ENCODE data around the gene NADSYN1. TPM values are rescaled to one million over a fixed set of nuclear protein-coding genes. Genes with fewer than 3 reads are reported as not detected.

Gene NADSYN1
- total and polyA plus RNA-seq, 2 of the 13 experiments (the other 11 are each of a cell fraction or from before 2014, with no cell fraction given): 35.7 to 51.5 TPM

DNA sequence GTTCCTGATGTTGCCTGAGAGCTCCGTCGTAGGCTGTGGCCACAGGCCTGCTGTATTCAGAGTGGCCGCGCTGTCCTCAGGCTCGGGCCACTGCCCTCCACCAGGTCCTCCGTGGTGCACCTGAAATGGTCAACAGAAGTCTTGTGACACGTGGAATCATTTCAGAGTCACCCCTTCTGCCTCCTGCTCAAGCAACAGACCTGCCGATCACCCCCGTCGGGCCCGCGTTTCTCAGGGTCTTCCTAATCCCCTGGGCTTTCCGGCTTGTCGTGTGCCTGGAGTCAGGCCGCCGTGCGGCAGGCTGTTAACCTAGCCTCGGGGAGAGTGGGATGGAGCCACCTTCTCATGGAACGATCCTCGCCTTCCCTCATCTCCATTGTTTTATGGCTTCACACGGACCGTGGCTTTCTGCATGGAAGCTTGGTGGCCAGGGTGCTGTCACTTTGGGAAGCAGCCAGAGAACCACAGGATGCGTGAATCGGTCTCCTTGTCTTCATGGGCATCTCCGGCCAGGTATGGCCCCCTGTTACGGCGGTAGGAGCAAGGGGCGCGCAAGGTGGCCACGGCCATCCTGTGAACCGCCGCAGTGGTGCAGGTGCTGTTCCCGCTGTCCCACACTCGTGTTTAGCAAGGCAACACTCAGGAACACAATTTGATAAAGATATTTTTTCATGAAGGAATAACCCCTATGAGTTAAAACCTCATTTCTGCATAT lies 24.1 kb downstream of the NADSYN1 start:
- TF ChIP-seq ZNF674 (CRISPR knock-in tag; IDR thresholded peaks at IDR 0.05; ENCODE audit: low read depth): no peak
- no peak for TF ChIP-seq ZNF605 (CRISPR knock-in tag; IDR thresholded peaks at IDR 0.05)
- TF ChIP-seq ASH2L (IDR thresholded peaks at IDR 0.05; ENCODE audit: insufficient read length, low read depth, low read length): no peak
- Histone ChIP-seq H3K79me2 (ENCODE audit: insufficient read depth, low read length) (no peaks in the 10 kb centered on the region), H3K4me3 (replicated peaks in 1 of 3; ENCODE audit: insufficient read depth in 1 of 3, low read depth in 2 of 3, low read length in 3 of 3) (no peak overlapping the region), H3K4me1 (ENCODE audit: insufficient read depth, low read length) (peaks cover 8% of the 10 kb centered on the region; the same call in 1 of the 2 replicates), H3K27me3 (ENCODE audit: control insufficient read depth in 1 of 2, insufficient read depth in 2 of 2, low read length in 2 of 2) (no peaks in the 10 kb centered on the region), H3K36me3 (replicated peaks in 1 of 2; ENCODE audit: control insufficient read depth in 1 of 2, insufficient read depth in 2 of 2, low read length in 2 of 2) (peaks cover 34 to 74% of the 10 kb centered on the region in 2 experiments; a peak in 4 of 5 replicates), H4K20me1 (ENCODE audit: insufficient read depth, low read length) (no peaks in the 10 kb centered on the region), H3K9ac (ENCODE audit: insufficient read depth, low read depth, low read length) (no peak overlapping the region), H2AFZ (ENCODE audit: low read length) (no peak overlapping the region), H3K27ac (ENCODE audit: extremely low read length, insufficient read depth, low read length) (no peak overlapping the region), H3K4me2 (ENCODE audit: low read depth, low read length) (no peak overlapping the region), H3K9me3 (ENCODE audit: low read length) (no peaks in the 10 kb centered on the region)
- no TSS peak for BruUV-seq (replicated peaks)
- in situ Hi-C loops (cut with HindIII; ENCODE audit: extremely low pct_ligation_motif_present, low pct_unique_long_range_greater_than_20kb): no loop called here
- ChIA-PET CTCF (ENCODE audit: low intra/inter-chr PET ratio, low total read pairs) (no interaction called here), POLR2A (no interaction called here)
- 95% methylated on average over 22 of the region's 34 CpGs for WGBS (ENCODE audit: low lambda C conversion rate)
- DNase-seq (ENCODE audit: low spot score) (no peak), ATAC-seq (no peak), FAIRE-seq (no peak)
- intact Hi-C loops (cut with micrococcal nuclease; ENCODE audit: unreplicated experiment): no loop called here

DNA sequence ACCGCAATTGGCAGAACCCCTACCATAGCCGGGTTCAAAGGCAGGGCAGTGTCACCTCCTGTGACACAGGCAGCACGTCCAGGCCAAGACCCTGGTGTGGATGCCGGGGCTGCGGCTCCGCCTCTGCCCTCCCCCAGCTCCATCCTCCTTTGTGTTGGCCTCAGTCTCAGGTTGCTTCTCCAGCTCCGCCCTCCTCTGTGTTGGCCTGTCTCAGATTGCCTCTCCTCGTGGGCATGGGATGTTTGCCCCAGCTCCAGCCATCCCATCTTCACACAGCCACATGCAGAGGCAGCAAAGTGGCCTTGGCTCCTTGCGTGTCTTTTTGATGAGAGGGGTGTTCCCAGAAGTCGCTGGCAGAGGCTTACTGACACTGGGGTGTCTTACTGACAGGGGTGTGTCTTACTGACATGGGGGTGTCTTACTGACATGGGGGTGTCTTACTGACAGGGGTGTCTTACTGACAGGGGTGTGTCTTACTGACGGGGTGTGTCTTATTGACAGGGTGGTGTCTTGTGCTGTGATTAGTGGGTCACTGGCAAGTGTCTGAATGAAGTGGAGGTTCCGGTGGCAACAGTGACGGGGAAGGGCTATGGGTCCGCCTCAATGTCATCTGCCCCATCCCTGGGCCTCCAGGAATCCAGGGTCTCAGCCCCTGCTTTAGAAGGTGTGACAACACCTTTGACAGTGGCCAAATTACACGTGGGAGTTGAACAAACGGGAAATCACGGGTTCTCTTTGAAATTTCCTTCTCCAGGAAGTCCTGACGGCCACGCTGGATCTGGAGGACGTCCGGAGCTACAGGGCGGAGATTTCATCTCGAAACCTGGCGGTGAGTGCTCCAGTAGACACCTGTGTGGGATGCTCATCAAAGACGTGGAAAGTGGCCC lies 24.9 kb downstream of the NADSYN1 start:
- ChIA-PET POLR2A (no interaction called here), CTCF (ENCODE audit: low intra/inter-chr PET ratio, low total read pairs) (no interaction called here)
- WGBS (ENCODE audit: low lambda C conversion rate): 89% methylated on average over 21 of the region's 25 CpGs
- ATAC-seq: no peak
- BruUV-seq (replicated peaks): no TSS peak
- no peak for FAIRE-seq
- Histone ChIP-seq H4K20me1 (ENCODE audit: insufficient read depth, low read length) (no peaks in the 10 kb centered on the region), H2AFZ (ENCODE audit: low read length) (no peak overlapping the region), H3K27me3 (ENCODE audit: control insufficient read depth in 1 of 2, insufficient read depth in 2 of 2, low read length in 2 of 2) (no peaks in the 10 kb centered on the region), H3K9ac (ENCODE audit: insufficient read depth, low read depth, low read length) (no peak overlapping the region), H3K4me3 (replicated peaks in 1 of 3; ENCODE audit: insufficient read depth in 1 of 3, low read depth in 2 of 3, low read length in 3 of 3) (no peak overlapping the region), H3K79me2 (ENCODE audit: insufficient read depth, low read length) (no peaks in the 10 kb centered on the region), H3K9me3 (ENCODE audit: low read length) (no peaks in the 10 kb centered on the region), H3K27ac (ENCODE audit: extremely low read length, insufficient read depth, low read length) (no peak overlapping the region), H3K4me2 (ENCODE audit: low read depth, low read length) (no peak overlapping the region), H3K36me3 (replicated peaks in 1 of 2; ENCODE audit: control insufficient read depth in 1 of 2, insufficient read depth in 2 of 2, low read length in 2 of 2) (peaks cover 31 to 70% of the 10 kb centered on the region in 2 experiments; a peak in 4 of 5 replicates), H3K4me1 (ENCODE audit: insufficient read depth, low read length) (peaks cover 8% of the 10 kb centered on the region; the same call in 1 of the 2 replicates)
- intact Hi-C loops (cut with micrococcal nuclease; ENCODE audit: unreplicated experiment) (no loop called here), in situ Hi-C loops (cut with HindIII; ENCODE audit: extremely low pct_ligation_motif_present, low pct_unique_long_range_greater_than_20kb) (no loop called here)
- DNase-seq (ENCODE audit: low spot score): no peak
- TF ChIP-seq SRSF9 (IDR thresholded peaks at IDR 0.05; ENCODE audit: borderline replicate concordance, insufficient read depth, low read depth, low read length, poor library complexity, severe bottlenecking) (no peak), ETV6 (CRISPR knock-in tag; conservative IDR thresholded peaks at IDR 0.05) (no peak), GFI1 (CRISPR knock-in tag; IDR thresholded peaks at IDR 0.05; ENCODE audit: borderline replicate concordance) (no peak), ZNF572 (CRISPR knock-in tag; IDR thresholded peaks at IDR 0.05) (no peak)
- TF ChIP-seq, protein P1, sequence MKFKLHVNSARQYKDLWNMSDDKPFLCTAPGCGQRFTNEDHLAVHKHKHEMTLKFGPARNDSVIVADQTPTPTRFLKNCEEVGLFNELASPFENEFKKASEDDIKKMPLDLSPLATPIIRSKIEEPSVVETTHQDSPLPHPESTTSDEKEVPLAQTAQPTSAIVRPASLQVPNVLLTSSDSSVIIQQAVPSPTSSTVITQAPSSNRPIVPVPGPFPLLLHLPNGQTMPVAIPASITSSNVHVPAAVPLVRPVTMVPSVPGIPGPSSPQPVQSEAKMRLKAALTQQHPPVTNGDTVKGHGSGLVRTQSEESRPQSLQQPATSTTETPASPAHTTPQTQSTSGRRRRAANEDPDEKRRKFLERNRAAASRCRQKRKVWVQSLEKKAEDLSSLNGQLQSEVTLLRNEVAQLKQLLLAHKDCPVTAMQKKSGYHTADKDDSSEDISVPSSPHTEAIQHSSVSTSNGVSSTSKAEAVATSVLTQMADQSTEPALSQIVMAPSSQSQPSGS (CRISPR knock-in tag; IDR thresholded peaks at IDR 0.05): no peak
- TF ChIP-seq, protein P2, sequence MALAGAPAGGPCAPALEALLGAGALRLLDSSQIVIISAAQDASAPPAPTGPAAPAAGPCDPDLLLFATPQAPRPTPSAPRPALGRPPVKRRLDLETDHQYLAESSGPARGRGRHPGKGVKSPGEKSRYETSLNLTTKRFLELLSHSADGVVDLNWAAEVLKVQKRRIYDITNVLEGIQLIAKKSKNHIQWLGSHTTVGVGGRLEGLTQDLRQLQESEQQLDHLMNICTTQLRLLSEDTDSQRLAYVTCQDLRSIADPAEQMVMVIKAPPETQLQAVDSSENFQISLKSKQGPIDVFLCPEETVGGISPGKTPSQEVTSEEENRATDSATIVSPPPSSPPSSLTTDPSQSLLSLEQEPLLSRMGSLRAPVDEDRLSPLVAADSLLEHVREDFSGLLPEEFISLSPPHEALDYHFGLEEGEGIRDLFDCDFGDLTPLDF (CRISPR knock-in tag; IDR thresholded peaks at IDR 0.05): no peak
- TF ChIP-seq, protein P3, sequence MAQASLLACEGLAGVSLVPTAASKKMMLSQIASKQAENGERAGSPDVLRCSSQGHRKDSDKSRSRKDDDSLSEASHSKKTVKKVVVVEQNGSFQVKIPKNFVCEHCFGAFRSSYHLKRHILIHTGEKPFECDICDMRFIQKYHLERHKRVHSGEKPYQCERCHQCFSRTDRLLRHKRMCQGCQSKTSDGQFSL (CRISPR knock-in tag; IDR thresholded peaks at IDR 0.05): no peak
- TF ChIP-seq, protein P4, sequence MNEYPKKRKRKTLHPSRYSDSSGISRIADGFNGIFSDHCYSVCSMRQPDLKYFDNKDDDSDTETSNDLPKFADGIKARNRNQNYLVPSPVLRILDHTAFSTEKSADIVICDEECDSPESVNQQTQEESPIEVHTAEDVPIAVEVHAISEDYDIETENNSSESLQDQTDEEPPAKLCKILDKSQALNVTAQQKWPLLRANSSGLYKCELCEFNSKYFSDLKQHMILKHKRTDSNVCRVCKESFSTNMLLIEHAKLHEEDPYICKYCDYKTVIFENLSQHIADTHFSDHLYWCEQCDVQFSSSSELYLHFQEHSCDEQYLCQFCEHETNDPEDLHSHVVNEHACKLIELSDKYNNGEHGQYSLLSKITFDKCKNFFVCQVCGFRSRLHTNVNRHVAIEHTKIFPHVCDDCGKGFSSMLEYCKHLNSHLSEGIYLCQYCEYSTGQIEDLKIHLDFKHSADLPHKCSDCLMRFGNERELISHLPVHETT (CRISPR knock-in tag; conservative IDR thresholded peaks at IDR 0.05): no peak
